Epidermal melanocyte (primary cell): ENCODE data around the gene PDE2A.

Source experiments
- DNase-seq: peaks from one replicate; pipeline ENCODE4 v3.0.0; 2011; ENCODE audit warnings: low spot score; ENCODE audit not compliant: insufficient read length

Gene PDE2A

DNA sequence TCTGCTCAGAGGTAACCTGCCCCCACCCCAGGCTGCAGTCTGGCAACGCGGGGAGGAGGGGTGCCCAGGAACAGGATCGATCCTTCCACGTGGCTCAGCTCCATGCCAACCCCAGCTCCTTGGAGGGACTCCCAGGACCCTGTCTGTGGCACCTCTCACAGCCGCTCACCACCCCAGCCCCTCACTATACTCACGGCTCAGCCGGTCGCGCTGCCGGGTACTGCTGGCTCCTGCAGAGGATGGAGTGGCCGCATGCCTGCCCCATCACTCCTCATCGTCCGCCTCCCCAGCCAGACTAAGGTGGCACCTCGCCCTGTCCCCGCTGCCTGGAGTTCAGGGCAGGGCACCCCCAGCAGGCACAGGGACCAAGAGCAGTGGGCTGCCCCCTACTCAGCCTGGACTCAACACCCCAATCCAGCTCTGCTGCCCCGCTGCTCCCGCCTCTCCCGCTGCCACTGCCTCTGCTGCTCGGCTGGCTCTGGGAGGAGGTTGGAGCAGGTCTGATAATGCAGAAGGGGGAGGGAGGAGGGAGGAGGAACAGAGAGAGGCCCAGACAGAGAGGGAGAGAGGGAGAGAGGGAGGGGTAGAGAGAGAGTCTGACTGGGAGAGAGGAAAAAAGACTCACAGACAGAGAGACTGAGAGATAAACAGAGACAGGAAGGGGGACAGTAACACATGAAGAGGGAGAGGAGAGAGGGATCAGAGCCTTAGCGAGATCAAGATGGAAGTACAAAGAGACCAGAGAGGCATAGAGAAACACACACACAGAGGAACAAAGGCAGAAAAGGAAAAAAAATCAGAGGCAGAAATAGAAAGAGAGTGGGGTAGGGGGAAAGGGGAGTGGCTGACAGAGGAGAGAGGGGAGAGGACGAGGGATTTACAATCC, at the start of gene PDE2A:
TSS of gene PDE2A (minus strand) at position 480 of the 886 bp plus-strand sequence. CDS start at position 265, 215 bp downstream.
- DNase-seq: no peak

DNA sequence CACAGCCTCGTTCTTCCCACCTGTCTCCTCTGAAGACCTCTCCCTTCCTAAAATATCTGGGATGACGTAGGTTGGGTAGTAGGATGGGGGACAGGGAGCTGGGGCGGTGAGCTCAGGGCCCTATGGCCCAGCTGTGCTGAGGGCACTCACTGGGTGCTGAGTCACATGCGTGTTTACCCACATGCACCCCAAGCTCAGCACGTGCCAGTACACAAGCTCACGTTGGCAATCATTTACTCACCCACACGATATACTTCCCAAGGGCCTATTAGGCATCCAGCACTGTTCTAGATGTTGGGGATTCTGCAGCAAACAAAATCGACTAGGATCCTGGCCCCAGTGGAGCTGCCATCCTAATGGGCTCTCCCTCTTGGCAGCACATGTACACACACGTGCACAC, 49.3 kb upstream of the PDE2A start:
- DNase-seq: no peak

DNA sequence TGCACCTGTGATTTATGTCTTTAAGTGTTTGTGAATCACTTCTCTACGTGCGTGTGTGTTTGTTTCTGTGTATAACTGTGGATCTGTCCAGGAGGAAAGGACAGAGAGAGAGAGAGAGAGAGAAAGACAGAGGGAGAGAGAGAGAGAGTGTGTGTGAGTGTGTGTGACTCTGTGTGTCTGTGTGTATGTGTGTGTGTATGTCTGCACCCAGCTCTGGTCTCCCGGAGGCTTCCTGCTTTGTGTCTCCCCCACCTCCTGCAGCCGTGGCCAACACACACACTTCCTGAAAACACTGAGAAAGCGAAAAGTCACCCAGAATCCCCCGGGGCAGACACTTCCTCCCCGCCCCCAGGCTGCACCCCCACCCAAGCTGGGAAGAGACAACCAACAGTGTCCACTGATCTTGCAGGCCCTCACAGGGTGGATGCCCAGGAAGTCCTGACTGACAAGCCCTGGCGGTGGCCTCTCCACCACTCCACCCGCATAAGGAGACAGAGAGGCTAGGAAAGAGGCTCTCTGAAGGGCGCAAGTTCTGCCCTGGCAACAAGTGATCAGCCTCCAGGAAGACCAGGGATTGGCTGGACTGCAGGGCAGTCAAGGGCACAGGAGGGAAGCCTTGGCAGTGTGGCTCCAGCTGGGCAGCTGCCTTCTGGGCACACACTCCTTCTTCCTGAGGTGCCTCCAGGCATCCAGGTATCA, 48.0 kb upstream of the PDE2A start:
- peak; percentile 97 for DNase-seq

DNA sequence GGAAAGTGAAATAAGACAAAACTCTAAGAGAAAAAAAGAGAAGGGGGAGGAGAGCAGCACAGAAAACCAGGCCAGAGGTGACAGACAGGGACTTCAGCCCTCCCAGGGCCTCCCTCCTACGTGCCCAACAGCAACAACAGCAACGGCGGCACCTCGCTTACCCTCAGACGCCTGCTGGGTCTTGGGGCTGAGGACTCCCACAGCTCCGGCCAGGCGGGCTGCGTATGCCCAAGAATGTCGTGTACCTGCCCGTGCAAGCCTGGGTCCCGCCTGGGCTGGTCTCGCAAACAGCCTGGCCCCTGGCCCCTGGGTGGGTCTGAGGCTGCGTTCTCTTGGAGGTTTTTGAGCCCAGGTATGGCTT, 47.4 kb upstream of the PDE2A start:
- DNase-seq: no peak

DNA sequence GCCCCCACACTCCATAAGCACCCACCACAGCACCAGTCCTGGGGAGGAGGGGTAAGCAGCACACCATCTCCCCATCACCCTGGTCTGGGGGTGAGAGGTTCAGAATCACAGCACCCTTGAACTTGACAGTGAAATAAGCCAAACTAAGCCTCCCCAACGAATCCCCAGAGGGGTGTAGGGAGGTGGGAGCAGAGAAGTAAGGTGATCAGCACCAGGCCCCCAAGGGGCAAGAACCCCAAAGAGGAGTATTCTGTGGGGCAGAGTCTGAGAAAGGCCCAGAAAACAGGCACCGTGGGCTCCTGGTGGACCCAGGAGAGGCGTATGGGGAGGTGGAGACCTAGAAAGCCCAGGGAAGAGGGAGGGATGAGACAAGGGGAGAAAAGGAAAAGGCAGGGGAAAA, 47.1 kb upstream of the PDE2A start:
- no peak for DNase-seq

DNA sequence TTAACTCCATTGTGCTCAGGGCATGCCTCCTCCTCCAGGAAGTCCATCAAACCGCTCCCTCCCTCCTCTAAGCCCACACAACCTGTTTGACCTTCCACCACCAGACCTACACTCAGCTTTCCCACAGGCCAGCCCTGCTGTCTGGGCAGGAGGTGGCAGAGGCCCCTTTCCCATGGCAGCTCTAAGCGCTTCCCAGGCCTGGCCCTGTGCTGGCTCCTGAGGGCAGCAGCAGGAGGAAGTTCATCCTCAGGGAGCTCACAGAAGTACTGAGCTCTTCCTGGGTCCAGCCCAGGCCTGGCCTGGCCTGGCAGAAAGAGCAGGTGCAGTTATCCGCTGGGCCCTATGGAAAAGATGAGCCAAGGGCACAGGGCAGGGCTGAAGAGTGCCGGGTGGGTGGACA, 46.6 kb upstream of the PDE2A start:
- no peak for DNase-seq

DNA sequence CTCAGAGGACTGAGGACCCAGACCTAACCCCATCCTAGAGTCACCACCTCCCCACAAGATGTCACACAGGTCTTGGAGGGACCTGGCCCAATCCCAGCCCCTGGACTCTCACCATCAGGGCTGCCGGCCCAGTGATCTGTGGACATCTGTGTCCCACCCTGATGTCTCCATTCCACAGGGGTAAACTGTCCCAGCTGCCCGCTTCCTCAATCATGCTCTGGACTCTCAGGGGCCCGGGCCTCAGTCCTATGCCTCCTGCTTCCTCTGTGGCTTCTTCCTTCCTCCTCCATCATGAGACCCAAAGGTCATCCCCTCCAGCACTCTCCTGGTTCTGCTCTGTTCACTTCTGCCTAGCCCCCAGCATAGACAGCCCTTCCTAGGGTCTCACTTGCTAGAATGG, 45.8 kb upstream of the PDE2A start:
- DNase-seq: no peak

DNA sequence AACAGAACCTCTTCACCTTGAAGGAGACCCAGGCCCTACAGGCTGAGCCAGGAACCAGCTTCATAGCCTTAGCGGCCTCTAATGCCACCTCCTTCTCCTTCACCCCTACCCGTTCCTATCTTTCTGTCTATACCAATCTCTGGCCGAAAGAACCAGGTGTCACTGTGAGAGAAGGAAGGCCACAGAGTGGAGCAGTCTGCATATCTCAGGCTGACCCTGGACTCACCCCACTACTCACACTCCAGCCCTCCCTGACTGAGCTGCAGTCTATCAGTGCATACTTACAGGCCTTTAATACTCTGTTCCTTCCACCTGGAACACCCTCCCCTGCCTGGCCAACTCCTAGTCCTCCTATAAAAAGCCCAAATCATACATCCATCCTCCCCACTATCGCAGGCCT, 45.3 kb upstream of the PDE2A start:
- no peak for DNase-seq

DNA sequence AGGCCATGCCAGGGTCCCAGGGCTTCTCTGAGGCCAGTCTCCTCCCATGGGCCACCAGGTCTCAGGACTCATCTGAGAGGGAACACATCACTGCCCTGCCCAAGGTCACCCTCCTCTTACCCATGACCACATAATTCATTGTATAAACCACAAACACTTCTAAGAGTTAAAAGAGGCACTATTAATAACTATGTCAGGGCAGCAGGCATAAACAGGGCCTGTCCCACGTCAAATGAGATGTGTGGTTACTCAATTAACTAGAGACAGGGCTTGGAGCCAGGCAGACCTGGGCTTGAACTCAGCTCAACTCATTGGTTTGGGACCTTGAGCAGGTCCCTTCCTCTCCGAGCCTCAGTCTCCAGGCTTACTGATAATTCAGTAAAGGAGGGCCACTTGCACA, 44.9 kb upstream of the PDE2A start:
- DNase-seq: no peak

DNA sequence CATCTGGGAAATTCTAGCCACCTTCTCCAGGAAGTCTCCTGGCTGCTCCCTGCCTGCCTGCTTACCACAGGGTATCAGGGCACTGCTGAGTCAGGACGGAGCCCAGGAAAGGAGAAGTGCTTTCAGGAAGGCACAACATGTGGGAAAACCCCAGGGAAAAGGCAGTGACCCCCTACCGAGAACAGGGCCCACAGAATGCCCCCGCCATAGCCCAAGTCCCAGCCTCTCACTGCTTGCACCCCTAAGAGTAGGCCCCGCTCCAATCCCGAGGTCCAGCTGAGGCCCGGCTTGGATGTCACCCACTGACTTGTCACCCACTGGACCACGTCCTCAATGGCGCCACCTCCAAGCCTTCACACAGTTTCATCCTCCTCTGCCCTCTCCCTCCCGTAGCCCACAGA, 43.9 kb upstream of the PDE2A start:
- DNase-seq: no peak

DNA sequence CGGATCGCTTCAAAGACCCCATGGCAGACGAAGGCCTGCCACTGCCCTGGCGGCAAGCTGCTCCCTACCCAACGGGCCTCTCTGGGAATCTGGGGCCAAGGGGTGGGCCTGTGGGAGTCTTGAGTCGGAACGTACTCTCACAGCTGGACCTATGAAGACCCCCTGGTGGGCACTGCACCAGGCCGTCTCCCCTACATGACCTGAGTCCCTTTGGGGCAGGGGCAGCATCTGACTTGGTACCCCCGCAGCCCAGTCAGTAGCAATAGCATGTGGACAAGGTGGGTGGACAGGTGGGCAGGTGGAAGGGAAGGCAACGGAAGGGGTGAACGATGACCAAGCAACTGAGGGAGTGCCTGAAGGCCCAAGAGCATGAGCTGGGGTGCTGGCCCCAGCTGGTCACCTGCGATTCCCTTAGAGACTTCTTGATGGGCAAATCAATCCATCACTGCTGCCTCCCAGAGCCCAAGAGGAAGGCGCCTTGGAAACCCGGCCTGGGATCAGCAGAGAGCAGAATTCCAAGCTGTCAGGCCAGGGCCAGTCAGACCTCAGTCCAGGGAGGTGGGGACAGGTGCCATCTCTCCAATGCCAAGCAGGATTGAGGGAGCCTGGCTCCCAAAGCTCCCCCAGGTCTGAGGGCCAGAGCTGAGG, 42.7 kb upstream of the PDE2A start:
- no peak for DNase-seq

DNA sequence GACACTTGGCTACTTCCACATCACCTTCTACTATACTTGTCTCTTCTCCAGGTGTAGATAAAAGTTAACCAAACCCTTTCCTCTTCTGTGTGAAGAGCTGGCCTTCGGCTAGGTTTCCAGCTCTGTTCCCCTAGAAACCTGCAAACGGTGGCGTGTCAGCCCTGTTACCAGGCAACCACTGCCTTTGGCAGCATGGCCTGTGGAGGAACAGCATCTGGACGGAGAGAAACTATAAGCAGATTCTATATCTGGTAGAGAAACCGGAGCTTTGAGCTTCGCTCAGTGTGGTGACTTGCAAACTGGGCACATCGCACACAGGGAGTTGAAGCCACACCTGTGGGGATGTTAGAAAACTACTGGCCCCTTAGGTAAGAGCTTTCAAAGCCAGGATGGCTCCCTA, 42.1 kb upstream of the PDE2A start:
- no peak for DNase-seq

DNA sequence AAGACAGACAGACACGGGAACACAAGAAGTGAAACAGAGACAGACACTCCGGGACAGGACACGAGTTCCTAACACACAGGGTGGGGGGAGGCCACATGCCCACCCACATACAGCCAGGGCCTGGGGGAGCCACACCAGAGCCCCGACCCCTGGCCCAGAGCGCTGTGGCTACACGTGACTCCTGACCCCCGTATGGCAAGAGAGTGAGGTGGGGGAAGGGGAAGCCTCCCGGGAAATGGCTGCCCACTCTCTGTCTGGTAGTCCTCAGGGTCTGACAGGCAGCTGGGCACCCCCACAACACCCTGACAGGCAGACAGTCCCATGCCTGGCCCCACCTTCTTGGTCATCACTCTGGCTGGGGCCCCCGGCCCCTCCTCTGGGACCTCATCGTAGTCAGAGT, 38.6 kb upstream of the PDE2A start:
- no peak for DNase-seq

DNA sequence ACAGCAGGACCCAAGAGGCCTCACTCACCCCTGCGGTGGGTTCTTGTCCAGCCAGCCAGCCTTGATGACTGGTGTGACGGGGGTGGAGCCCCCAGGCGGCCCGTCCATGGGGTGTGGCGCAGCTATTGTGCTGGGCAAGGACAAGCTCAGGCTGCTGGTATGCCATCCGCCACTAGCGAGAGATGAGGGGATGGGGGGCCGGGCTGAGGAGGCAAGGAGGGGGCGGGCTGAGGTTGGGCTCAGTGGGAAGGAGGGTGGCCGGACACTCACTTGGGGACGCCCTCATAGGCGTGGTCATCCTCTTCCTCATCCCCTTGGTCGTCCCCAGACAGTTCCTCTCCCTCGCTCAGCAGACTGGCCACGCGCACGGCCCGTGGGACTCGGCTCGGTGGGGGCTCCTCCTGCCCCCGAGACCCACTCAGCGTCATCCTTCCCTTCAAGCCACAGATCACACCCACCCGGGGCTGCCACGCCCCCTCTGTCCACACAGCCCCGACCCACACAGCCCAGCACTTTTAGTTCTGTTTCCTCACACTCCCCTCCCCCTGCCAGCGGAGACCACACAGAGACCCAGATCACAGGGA, 38.0 kb upstream of the PDE2A start:
- DNase-seq: no peak

DNA sequence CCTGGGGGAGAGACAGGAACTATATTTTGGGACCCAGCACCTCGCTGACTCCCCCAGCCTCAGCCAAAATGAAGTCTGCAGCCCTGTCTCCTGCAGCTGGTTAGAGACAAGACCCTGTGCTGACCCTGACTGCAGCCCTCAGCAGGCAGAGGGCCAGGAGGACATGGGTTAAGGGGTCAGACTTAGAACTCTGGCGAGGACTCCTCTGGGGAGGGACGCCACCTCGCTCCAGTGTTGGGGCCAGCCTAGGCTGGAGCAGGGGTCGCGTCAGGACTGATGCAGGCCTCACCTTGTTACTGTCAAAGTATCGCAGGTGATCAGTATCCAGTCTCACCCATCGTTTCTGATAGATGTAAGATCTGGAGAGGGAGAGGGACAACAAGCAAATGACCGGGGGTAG, 36.9 kb upstream of the PDE2A start:
- no peak for DNase-seq

DNA sequence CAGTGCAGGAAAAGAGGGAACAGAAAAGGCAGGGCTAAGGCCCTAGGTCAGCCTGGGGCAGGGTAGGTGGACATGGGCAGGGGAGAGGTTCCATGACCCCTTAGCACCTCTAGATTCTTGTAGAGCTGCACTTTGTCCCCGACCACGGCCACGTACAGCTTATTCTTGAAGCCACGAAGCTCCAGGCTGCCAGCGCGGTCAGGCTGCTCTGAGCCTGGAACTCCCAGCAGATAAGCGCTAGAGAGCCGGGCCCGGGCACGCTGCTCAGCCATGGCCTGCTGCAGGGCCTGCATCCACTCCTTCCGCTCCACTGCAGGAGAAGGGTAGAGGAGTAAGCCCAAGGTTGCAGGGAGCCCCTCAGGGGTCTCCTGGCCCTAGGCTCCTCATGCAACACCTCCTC, 36.1 kb upstream of the PDE2A start:
- no peak for DNase-seq

DNA sequence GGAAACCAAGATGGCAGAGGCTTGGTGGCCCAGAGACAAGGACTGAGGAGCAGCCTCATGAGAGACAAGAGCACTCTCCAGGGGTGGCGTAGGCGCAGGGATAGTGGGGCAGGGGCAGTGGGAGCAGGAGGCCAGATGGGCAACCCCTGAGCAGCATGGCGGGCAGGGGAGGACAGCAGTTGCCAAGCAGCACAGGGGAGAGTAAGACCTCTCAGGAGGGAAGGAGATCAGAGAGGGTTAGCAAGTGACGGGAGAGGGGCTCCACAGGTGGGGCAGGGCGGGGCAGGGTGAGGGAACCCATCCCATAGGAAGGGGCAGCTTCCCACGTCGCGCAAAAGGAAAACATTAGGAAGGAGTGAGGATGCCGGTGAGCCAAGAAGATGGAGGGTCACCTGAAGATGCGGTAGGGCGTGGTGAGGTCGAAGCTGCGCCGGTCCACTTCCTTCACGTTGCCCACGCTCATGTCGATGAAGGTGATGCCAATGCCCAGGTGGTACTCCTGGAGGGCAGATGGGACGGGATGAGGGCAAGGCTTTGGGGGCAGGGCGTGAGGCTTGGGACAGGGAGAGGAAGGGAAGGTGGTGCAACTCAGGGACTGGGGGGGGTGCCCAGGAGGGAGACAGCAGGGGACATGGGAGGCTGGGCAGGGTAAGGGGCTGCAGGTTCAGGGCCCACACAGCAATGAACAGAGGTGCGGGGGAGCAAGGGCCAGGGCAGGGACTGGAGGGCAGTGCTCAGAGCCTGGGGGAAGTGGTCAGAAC, 35.4 kb upstream of the PDE2A start:
- no peak for DNase-seq

DNA sequence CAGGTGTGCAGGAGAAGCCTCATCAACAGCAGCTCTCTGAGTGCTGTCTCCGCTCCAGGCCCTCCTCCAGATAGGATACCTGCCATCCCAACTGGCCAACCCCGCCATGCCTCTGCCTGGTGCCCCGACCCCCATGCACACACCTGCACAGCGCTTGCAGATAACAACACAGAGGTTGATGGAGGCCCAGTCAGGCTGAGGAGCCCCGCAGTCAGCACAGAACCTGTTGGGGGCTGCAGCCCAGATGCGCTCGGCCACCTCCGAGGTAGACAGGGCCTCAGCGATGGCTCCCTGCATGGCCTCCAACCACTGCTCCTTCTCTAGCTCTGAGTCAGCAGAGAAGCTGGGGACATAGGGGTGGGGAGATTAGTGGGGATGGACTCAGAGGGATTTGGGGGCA, 32.8 kb upstream of the PDE2A start:
- no peak for DNase-seq

DNA sequence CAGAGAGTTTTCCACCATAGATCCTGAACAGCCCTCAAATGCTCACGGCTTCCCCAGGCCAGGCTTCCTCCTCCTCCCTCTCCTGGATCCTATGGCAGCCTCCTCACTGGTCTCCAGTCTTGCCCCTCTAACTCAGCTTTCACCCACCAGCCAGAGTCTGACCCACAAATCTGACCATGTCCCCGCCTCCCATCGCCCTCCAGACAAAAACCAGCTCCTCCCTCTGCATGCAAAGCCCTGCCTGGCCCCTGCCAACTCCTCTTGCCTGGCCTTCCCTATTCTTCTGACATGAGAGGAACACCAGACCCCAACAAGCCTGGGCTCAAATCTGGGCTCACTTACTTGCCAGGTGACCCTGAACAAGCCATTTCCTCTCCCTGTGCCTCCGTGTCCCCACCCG, 32.4 kb upstream of the PDE2A start:
- DNase-seq: no peak

DNA sequence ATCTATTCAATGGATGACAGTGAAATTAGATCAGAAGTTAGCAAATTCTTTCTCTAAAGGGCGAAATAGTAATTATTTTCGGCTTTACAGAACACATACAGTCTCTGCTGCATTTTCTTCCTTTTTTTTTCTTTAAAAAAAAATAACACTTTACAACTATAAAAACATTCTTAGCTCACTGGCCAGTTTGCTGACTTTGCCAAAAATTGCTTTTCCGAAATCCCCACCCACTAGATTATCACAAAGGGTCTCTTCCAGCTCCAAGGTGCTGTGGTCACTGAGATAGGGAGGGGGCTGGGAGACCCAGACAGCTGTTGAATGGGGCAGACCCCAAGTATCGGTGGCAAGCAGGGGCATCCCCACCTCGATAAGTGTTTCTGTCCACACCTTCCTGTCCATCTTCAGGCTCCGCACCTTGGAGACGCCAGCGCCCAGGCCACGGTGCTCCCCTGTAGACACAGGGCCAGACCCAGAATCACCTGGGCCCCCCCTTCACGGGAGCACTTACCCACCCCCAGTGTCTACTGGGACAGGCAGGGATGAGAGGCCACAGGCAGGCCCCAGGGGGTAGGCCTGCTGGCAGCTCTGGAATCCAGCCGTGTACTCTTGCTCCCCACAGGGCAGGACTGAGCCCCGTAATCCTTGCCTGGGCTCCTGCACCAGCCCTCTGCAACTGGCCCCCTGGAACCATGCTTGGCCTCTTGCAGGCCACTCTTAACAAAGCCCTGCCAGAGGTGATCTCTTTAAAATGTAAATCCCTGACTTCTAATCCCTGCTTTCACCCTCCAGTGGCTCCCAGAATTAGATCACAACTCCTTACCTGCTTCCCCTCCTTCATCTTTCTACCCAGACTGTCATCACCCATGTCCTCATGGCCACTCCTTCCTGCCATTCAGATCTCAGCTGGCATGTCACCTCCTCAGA, 31.5 kb upstream of the PDE2A start:
- no peak for DNase-seq
